UCSD-AML1 (cell line): ENCODE measurements around the gene CCM2.

ENCODE experiments used
- DNase-seq: peaks from one replicate; lab custom pipeline; 2025; ENCODE audit not compliant: unreplicated experiment; lab: John Stamatoyannopoulos, UW

Gene CCM2

DNA sequence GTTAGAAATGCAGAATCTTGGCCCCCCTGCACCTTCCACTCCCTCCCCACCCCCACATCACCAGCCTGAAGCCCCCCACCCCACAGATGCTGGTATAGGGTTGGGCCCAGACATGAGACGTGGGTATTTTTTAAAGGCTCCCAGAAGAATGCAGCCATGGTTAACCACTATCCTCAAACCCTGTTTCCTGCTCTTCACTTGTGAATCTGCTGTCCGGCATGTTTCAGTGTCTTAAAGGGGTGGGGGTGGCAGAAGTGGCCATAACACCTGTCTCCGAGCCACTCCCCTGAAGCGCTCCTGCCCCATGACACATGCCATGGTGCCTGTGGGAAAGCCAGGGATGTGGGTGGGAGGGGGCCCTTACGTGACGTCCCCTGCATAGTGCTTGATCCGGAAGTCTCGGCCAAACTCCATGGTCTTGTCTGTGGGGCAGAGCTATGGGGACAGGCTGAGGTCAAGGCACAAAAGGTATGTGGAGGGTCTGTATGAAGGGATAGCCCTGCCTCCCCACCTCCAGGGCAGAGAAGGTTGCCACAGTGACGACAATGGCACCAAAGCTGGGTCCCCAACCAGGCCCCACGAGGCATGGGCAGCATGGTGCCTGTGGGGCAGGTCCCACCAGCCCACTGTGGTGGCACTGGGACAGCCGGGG lies 30.8 kb upstream of the CCM2 start:
- DNase-seq, result no peak

DNA sequence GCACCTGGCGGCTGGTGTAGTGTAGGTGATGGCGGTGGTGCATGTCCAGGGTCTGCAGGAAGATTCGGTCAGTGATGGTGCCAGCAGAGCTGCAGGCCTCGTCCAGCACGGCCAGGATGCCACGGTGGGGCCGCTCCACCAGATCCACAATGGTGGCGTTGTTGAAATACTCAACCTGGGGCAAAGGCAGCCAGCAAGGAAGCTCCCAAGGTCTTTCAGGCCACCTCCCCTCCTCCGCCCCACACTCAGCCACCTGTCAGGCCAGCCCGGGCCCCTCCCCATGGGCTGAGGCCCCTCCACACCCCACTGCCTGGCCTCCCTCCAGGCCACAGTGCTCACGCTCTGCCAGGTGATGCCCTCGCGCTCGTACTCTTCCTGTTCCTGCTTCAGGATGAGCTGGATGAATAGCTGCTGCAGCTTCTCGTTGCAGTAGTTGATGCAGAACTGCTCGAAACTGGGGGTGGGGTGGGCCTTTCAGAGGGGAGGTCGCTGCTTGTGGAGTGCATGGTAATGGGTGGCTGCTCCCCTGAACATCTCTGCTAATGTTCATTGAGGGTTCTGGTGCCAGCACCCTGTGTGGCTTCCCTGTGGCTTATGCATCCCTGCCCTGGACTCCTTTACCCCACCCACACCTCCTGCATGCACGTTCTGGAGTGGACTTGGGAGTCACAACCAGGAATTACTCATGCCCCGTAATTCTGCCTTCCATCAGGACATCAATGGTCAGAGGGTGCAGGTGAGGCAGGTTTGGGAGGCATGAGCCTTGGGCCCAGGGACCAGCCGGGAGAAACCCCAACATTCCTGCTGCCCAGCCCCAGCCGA lies 30.1 kb upstream of the CCM2 start:
- DNase-seq, result no peak

DNA sequence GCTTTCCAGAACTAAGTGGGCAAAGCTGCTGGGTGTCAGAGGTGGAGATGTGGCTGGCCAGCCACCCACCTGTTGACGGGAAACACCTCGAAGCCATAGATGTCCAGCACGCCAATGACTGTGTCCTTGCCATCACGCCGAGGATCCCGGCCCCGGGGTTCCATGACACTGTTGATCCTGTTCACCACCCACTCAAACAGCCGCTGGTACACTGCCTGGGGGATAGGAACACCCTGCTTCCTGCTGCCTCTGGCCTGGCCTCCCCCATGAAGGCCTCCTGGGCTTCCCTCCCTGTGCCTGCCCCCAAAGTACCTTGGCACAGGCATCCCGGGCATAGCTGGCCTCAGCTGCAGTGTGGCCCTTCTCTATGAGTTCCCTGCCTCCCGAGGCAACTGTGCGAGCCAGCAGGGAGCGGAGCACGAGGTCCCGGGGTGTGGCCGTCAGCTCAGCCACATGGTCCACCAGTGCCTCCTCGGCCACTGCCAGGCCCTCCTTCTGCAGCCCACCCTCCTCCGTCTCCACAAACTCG lies 29.4 kb upstream of the CCM2 start:
- DNase-seq, result no peak

DNA sequence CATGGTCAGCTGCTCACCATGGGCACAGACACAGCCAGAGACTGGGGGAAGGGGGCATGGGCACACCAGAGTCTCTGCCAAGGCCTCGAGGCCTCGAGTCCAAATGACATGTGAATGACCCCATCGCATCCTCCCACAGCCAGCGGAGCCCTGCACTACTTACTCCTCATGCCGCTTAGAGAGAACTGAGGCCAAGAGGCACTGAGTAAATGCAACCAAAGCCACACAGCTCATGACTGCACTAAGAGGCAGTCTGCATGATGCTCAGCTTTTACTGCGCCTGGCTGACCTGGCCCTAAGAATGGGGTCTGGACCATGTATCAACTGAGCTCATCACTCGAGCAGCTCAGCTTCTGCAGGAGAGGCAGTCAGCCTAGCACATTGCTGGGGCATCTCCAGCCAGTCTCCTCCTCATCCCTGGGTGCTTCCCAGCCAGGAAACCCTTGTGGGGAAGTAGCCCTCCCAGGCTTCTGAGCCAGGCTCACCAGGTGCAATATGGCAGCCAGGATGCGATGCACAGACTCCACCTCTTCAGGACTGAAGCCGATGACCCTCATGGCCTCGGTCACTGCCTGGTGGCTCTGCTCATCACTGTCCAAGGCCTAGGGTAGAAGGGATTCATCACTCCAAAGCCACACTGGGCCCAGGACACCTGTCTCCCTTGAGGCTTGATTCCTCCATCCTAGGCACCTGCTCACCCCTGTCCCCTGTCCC lies 28.7 kb upstream of the CCM2 start:
- no peak for DNase-seq

DNA sequence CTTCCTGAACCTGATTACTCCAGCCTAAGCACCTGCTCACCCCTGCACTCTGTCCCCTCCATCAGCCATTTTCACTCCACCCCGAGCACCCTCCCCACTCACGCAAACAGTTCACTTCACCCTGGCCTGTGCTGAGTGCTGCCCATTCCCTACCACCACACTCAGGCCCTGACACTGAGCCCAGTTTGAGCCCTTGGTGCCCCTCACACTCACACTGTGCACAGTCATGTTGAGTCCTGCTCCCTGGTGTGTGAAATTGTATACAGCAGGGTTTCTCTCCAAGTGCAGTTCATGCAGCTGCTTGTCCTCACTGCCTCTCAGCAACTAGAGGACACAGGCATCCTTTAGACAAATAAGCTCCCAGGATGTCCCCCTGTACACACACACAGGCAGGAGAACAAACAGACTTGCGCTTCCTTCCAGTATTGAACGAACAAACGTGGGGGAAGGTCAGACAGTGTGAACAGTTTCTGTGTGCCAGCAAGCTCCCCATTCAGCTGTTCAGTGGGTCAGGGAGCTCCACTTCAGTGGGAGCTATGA lies 28.0 kb upstream of the CCM2 start:
- DNase-seq, result no peak

DNA sequence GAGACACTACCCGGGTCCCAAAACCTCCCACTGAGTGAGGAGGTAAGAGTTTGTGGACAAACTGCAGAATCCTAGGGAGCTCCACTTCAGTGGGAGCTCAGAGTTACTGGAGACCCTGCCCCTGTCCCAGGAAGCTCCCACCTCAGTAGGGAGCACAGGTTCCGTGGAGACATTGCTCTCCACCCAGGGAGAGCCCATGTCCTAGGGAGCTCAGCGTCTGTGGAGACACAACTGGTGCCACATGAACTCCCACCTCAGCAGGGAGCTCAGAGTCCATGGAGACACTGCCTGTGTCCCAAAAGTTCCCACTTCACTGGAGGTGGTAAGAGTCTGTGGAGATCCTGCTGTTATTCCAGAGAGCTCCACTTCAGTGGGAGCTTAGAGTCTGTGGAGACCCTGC lies 27.4 kb upstream of the CCM2 start:
- no peak for DNase-seq

DNA sequence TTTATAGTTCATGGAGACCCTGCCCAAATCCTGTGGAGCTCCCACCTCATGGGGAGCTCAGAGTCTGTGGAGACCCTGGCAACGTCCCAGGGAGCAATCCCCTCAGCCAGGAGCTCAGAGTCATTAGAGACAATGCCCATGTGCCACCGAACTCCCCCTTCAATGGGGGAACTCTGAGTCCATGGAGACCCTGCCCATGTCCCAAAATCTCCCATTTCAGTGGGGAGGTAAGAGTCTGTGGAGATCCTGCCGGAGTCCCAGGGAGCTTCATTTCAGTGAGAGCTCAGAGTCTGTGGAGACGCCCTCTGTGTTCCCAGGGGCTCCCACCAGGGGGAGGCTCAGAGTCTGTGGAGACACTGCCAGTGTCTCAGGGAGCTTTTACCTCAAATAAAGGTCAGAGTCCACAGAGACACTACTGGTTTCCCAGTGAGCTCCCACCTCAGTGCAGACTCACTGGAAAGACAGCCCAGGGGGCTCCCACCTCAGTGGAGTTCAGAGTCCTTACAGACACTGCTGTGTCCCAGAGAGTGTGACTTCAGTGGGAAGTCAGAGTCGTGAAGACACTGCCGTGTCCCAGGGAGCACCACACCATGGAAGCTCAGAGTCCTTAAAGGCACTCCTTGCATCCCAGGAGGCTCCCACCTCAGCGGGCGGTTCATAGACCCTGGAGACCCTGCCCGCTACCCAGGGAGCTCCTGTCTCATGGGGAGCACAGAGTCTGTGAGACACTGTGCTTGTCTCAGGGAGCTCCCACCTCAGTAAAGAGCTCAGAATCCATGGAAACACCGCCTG lies 26.2 kb upstream of the CCM2 start:
- peak; percentile 35 for DNase-seq

DNA sequence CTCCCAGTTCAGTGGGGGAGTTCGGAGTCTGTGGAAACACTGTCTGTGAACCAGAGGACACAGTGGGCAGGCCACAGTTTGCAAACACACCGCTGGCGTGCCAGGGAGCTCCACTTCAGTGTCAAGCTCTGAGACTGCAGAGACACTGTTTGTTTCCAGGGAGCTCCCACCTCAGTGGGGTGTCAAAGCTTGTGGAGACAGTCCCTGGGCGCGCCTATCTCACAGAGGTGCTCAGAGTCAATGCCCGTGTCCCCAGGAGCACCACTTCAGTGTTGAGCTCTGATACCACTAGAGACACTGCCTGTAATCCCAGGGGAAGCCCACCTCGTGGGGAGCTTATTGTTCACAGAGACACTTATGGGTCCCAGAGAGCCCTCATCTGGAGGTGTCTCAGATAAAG lies 25.5 kb upstream of the CCM2 start:
- no peak for DNase-seq

DNA sequence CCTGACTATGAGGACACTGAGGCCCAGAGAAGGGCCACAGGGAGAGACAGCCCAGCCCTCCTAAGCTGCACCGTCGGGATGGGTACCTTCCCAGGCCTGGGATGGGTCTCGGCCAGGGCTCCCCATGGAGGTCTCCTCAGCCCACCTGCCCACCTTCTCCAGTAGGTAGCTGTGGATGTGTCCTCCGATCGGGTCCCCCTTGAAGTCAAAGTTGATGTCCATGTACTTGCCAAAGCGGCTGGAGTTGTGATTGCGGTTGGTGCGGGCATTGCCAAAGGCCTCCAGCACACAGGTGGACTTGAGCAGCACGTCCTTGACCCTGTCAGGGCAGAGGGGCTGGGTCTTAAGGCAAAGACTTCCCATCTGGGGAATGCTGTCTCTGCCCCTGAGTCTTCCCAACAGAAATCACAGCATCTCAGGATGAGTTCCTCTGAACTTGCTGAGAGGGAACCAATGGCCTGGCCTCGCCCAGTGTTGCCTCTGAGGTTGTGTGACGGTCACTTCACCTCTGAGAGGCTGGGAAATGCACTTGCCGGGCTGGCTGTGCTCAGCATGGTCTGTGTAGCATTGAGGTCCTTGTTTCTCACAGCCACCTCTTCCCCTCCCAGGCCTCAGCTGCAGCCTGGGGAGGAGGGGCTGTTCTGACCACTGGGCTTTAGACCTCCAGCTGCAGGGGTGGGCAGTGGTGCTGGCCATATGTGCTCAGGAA lies 24.5 kb upstream of the CCM2 start:
- DNase-seq, result no peak

DNA sequence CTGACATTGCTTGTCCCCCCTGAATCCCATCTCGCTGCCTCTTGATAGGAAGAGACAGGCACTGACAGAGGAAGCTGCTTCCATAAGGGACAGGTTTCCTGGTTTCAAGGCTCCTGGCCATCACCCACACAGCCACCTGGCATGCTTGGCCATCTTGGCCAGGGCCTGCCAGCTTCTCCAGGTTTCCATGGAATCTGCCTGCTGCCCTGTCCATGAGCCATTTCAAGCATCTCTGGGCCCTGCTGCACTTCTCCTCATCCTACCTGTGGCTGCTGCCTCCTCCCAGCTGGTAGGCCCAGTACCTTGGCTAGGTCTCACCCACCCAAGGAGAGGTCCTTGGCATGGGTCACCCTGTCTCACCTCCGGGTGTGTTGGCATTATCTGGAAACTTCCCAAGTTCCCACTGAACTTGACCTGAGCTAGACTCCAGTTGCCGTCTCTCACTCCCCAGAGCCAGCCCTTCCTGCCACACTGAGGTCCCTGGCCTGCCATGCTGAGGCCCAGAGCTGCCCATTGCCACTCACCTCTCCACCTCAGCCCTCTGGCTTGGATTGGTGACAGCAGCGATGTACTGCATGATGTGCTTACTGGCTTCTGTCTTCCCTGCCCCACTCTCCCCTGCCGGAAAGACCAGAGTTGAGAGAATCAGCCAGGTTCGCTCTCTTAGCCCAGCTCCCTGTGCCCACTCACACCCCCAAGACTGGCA lies 23.8 kb upstream of the CCM2 start:
- DNase-seq, result no peak

DNA sequence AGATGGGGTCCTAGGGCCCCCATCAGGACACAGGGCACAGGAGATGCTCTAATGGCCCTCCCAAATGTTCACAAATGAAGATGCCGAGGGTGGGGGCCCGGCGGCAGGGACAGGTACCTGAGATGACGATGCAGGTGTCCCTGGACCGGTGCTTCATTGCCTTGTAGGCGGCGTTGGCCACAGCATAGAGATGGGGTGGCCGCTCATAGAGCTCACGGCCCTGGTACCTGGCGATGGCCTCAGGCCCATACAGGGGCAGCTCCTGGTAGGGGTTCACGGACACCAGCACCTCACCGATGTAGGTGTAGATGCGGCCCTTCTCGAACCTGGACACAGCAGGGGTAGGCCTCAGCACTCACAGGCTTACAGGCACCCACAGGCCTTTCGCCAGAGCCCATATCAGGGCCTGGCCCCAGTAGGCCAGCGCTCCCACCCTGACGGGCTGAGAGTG lies 23.2 kb upstream of the CCM2 start:
- no peak for DNase-seq

DNA sequence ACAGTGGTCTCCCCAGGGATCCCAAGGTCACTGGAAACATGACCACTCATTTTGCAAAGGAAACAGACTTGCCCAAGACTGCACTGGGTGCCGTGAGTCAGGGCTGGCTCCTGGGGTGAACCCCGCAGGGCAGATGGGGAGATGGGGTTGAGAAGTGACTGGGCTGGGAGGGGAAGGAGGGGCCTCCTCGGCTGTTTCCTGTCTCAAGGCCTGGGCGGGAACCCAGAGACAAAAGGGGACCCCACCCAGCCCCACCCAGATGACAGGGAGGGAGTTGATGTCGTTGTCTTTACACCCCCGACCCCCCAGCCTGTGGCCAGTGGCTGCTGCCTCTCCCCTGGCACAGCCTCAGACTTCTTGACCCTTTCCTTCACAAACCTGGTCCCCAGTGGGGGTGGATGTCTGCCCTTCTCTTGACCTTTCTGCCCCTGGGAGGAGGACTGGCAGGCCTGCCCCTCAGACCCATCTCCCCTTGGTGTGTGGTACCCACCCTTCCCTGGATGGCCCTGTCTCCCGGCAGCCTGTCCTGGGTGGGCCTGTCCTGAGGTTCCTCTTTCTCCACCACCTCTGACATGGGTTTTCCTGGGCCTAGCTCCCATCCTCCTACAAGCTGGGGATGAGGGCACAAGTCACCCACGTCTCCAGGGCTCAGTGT lies 22.6 kb upstream of the CCM2 start:
- DNase-seq, result no peak

DNA sequence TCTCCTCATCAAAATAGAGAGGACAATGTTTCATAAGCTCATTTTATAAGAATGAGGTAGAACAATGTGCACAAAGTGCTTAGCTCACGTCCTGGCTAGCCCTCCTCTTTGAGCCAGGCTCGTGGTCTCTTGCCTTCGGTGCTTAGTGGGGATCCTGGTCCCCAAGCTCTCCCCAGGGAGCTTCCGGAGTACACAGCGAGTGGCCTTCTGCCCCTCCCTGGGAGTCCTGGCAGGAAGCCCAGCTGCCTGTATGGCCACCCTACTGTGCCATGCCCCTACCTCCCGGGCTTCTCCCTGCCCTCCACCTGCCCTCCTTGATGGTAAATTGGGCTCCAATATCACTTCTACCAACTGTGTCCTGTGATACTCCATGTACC lies 22.1 kb upstream of the CCM2 start:
- DNase-seq, result peak; percentile 15

DNA sequence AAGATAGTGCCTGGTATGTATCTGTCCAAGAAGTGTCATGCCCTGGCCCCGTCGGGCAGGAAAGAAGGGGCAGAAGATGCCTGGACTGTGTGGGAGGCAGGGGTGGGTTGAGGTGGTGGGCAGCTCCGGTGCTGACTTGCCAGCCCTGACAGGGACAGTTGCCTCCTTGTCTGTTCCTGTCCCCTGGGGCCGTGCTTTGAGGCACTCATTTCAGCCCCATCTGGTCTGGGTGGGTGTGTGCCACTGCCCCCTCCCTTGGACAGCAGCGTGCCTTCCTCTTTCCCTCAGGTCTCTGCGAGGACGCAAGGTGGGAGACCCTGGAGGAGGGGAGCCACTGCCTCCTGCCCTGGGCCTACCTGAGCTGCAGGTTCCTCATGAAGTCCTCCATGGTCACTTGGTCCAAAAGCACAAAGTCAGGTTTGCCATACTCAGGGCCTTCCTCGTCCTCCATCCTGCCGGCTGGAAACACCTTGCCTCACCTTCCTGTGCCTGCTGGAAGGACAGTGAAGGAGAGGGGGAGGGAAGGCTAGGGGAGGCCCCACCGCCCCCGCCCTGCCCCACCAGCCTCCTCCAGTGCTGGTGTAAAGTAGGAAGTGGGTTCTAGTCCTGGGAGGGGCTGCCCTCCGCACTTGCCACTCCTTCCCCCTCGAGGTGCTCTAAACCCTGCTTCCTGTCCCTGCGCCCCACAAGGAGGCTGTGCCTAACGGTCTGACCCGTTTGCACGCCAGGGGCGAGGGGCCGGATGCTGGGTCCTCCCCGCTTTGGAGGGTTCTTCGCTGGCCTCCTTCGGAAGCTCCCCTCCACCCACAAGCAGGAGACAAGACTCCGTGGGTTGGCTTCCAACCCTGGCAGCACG lies 21.3 kb upstream of the CCM2 start, which contains the start of gene MYO1G:
Gene MYO1G, minus strand, starts transcription at position 505 of the 856 bp plus-strand sequence. Its CDS starts 54 bp downstream, at position 451.
- peak; percentile 77 for DNase-seq

DNA sequence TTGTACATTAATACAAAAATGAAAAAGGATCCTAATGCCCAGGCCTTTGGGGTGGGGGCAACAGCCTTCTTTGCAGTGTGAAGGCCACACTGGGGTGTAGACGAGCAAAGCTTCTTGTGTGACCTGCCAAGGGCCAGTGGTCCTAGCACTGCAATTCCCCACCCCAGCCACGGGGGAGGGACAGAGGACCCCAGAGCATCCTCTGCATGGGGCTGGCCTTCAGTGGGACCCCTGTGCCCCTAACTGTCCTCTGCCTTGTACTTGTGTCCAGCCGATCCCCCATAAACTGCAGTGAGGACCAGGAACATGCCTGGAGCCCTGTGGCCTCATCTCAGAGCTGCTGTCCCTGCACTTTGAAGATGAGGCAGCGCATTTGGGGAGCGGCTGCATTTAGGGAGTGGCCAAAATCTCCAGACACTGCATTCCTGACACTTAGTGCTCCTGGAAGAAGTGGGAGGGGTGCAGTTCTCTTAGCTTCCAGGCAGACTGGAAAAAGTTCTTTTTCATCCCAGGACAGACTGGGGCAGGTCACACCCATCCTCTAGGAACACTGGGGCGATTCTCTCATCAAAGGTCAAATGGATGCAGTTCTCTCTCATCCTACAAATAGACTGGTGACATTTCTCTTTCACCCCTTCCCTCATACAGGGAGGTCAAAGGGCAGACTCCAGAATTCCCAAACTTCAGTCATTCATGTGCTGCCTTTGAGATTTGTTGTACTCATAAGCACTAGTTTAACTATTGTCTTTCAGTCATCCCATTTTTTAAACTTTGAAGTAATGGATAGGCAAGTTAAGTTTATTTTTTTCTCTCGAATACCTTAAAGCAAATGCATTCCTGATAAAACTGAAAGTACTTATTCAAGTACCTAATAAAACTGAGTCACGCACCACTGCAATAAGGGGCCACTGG lies 20.3 kb upstream of the CCM2 start:
- no peak for DNase-seq

DNA sequence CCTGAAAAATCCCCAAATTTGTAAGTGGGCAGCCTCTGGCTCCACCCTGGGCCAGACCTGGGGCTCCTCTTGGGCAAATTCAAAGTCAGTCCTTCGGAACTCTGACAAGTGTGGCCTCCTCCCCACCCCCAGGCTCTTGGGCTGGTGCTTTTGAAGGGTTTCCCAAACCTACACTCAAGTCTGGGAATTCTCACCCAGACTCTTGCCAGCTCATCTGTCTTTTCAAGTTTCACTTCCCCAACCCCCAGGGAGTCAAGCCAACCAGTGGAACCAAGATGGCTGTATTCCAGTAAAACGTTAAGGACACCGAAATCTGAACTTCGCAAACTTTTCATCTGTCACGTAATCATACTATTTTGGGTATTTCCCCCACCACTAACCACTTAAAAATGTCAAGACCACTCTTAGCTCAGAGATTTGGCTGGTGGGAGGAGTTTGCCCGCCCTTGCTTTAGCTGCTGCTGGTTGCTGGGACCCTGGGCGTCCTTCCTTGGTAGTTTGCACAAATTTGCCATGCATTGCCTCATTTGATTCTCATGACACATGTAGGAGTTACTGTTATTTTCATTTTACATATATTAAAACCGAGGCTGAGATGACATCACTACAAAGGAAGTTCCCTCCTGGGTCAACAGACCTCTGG lies 19.5 kb upstream of the CCM2 start:
- DNase-seq, result no peak
